ENCODE data around the gene UNC119. TPM values are rescaled to one million over a fixed set of nuclear protein-coding genes. Genes with fewer than 3 reads are reported as not detected.

UNC119 gene
- total RNA-seq, 1 donor from 2014 or later: 16.0 TPM

- intact Hi-C loops (cut with DNase I): loop anchor here (2.0 kb wide), 1 partner anchor 65 kb away; no protein-coding TSS in a partner anchor
- DNase-seq (ENCODE audit: low spot score): peak; percentile 92
Observed at GRCh38 chr17:28547623-28548416, 4.6 kb downstream of the UNC119 start.

GRCh38 chr17:28547096-28547622, 5.3 kb downstream of the UNC119 start:
- intact Hi-C loops (cut with DNase I): no loop called here
- DNase-seq (ENCODE audit: low spot score): no peak

GRCh38 chr17:28545787-28546415, 6.5 kb downstream of the UNC119 start:
- no peak for DNase-seq (ENCODE audit: low spot score)
- intact Hi-C loops (cut with DNase I): no loop called here

GRCh38 chr17:28545141-28545503, 7.3 kb downstream of the UNC119 start:
- intact Hi-C loops (cut with DNase I): no loop called here

GRCh38 chr17:28544402-28545140, 7.9 kb downstream of the UNC119 start:
- DNase-seq (ENCODE audit: low spot score): no peak
- intact Hi-C loops (cut with DNase I): no loop called here

More at GRCh38 chr17:28545141-28545503, 7.3 kb downstream of the UNC119 start:
- no peak for DNase-seq (ENCODE audit: low spot score)

- intact Hi-C loops (cut with DNase I): no loop called here
- no peak for DNase-seq (ENCODE audit: low spot score)
Observed at GRCh38 chr17:28541439-28541838, 11.0 kb downstream of the UNC119 start.

GRCh38 chr17:28540231-28540630, 12.2 kb downstream of the UNC119 start:
- DNase-seq (ENCODE audit: low spot score): no peak
- intact Hi-C loops (cut with DNase I): no loop called here

- intact Hi-C loops (cut with DNase I): loop anchor here (2.0 kb wide), 1 partner anchor 42 kb away; no protein-coding TSS in a partner anchor
- DNase-seq (ENCODE audit: low spot score): no peak
Observed at GRCh38 chr17:28538296-28538895, 14.0 kb downstream of the UNC119 start.

GRCh38 chr17:28537219-28537610, 15.2 kb downstream of the UNC119 start:
- DNase-seq (ENCODE audit: low spot score): no peak
- intact Hi-C loops (cut with DNase I): no loop called here

GRCh38 chr17:28536532-28537218, 15.7 kb downstream of the UNC119 start:
- no peak for DNase-seq (ENCODE audit: low spot score)
- intact Hi-C loops (cut with DNase I): no loop called here

- DNase-seq (ENCODE audit: low spot score): no peak
- intact Hi-C loops (cut with DNase I): no loop called here
Observed at GRCh38 chr17:28534740-28535375, 17.6 kb downstream of the UNC119 start.

GRCh38 chr17:28533091-28533807, 19.2 kb downstream of the UNC119 start:
- no peak for DNase-seq (ENCODE audit: low spot score)
- intact Hi-C loops (cut with DNase I): no loop called here

- DNase-seq (ENCODE audit: low spot score): no peak
- intact Hi-C loops (cut with DNase I): no loop called here
Observed at GRCh38 chr17:28532050-28532960, 20.1 kb downstream of the UNC119 start.

- intact Hi-C loops (cut with DNase I): no loop called here
Observed at GRCh38 chr17:28530926-28531325, 21.5 kb downstream of the UNC119 start.

GRCh38 chr17:28530250-28530649, 22.2 kb downstream of the UNC119 start:
- intact Hi-C loops (cut with DNase I): no loop called here
- DNase-seq (ENCODE audit: low spot score): no peak

More at GRCh38 chr17:28530926-28531325, 21.5 kb downstream of the UNC119 start:
- no peak for DNase-seq (ENCODE audit: low spot score)

GRCh38 chr17:28529013-28529400, 23.4 kb downstream of the UNC119 start:
- DNase-seq (ENCODE audit: low spot score): no peak
- intact Hi-C loops (cut with DNase I): no loop called here
